ENCODE results near the gene FMNL2. TPM values are rescaled to one million over a fixed set of nuclear protein-coding genes. Genes with fewer than 3 reads are reported as not detected.

The FMNL2 gene
- total RNA-seq, 1 experiment from 2014 or later = 28.1 TPM

DNA sequence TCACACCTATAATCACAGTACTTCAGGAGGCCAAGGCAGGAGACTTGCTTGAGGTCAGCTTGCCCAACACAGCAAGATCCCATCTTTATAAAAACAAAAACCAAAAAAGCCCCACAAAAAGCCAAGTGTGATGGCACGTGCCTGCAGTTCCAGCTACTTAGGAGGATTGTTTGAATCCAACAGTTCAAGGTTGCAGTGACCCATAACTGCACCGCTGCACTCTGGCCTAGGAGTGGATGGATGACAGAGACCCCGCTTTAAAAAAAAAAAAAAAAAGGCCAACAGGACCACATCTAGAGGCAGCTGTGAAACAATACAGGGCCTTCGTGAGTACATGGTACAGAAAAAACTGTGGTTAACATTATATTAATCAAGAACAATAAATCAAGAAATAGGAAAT is 326.1 kb downstream of the FMNL2 start:
- Histone ChIP-seq H3K4me2 (ENCODE audit: low read length) (no peak overlapping the region), H4K20me1 (ENCODE audit: insufficient read depth) (no peaks in the 10 kb centered on the region; the same call in 1 of the 2 replicates), H3K9me2 (ENCODE audit: insufficient read depth) (no peaks in the 10 kb centered on the region), H3K9me3 (ENCODE audit: control insufficient read depth in 1 of 2, insufficient read depth in 1 of 2, low read depth in 1 of 2, low read length in 2 of 2) (no peaks in the 10 kb centered on the region), H3K36me3 (ENCODE audit: control insufficient read depth in 1 of 2, insufficient read depth in 2 of 2, low read length in 2 of 2) (peaks cover 56 to 67% of the 10 kb centered on the region in 2 experiments), H3K27ac (ENCODE audit: low read depth, low read length) (no peak overlapping the region), H2AFZ (ENCODE audit: low read depth, low read length, poor library complexity, severe bottlenecking) (no peak overlapping the region), H3K4me1 (ENCODE audit: control insufficient read depth in 1 of 2, insufficient read depth in 2 of 2, low read length in 2 of 2) (no peaks in the 10 kb centered on the region), H3K9ac (ENCODE audit: low read length) (no peak overlapping the region), H3K79me2 (ENCODE audit: insufficient read depth, low read length) (0 out of 2 replicates have a peak, but pooled peaks cover 11% of the 10 kb centered on the region), H3K4me3 (replicated peaks in 1 of 2; ENCODE audit: low read depth in 1 of 2, low read length in 2 of 2) (no peak overlapping the region), H3K27me3 (ENCODE audit: insufficient read depth, low read length) (no peaks in the 10 kb centered on the region)
- TF ChIP-seq CBX3 (IDR thresholded peaks at IDR 0.05; ENCODE audit: low read depth) (no peak), EZH2 (IDR thresholded peaks at IDR 0.05) (no peak), ZNF274 (IDR thresholded peaks at IDR 0.05; ENCODE audit: low read depth, low read length) (no peak), RAD21 (IDR thresholded peaks at IDR 0.05; ENCODE audit: low read depth) (no peak), EZH2phosphoT487 (IDR thresholded peaks at IDR 0.05; ENCODE audit: borderline replicate concordance) (no peak), YY1 (IDR thresholded peaks at IDR 0.05; ENCODE audit: extremely low read depth, insufficient replicate concordance, low read depth, low read length) (no peak), TCF7L2 (IDR thresholded peaks at IDR 0.05; ENCODE audit: borderline replicate concordance, extremely low read depth, insufficient read depth, insufficient read length) (no peak), SP1 (IDR thresholded peaks at IDR 0.05; ENCODE audit: low read depth) (no peak)
- TF ChIP-seq, protein P1, sequence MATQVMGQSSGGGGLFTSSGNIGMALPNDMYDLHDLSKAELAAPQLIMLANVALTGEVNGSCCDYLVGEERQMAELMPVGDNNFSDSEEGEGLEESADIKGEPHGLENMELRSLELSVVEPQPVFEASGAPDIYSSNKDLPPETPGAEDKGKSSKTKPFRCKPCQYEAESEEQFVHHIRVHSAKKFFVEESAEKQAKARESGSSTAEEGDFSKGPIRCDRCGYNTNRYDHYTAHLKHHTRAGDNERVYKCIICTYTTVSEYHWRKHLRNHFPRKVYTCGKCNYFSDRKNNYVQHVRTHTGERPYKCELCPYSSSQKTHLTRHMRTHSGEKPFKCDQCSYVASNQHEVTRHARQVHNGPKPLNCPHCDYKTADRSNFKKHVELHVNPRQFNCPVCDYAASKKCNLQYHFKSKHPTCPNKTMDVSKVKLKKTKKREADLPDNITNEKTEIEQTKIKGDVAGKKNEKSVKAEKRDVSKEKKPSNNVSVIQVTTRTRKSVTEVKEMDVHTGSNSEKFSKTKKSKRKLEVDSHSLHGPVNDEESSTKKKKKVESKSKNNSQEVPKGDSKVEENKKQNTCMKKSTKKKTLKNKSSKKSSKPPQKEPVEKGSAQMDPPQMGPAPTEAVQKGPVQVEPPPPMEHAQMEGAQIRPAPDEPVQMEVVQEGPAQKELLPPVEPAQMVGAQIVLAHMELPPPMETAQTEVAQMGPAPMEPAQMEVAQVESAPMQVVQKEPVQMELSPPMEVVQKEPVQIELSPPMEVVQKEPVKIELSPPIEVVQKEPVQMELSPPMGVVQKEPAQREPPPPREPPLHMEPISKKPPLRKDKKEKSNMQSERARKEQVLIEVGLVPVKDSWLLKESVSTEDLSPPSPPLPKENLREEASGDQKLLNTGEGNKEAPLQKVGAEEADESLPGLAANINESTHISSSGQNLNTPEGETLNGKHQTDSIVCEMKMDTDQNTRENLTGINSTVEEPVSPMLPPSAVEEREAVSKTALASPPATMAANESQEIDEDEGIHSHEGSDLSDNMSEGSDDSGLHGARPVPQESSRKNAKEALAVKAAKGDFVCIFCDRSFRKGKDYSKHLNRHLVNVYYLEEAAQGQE (IDR thresholded peaks at IDR 0.05; ENCODE audit: low read depth) = no peak
- TF ChIP-seq, protein P2, sequence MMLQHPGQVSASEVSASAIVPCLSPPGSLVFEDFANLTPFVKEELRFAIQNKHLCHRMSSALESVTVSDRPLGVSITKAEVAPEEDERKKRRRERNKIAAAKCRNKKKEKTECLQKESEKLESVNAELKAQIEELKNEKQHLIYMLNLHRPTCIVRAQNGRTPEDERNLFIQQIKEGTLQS (IDR thresholded peaks at IDR 0.05) = no peak
- TF ChIP-seq, protein P3, sequence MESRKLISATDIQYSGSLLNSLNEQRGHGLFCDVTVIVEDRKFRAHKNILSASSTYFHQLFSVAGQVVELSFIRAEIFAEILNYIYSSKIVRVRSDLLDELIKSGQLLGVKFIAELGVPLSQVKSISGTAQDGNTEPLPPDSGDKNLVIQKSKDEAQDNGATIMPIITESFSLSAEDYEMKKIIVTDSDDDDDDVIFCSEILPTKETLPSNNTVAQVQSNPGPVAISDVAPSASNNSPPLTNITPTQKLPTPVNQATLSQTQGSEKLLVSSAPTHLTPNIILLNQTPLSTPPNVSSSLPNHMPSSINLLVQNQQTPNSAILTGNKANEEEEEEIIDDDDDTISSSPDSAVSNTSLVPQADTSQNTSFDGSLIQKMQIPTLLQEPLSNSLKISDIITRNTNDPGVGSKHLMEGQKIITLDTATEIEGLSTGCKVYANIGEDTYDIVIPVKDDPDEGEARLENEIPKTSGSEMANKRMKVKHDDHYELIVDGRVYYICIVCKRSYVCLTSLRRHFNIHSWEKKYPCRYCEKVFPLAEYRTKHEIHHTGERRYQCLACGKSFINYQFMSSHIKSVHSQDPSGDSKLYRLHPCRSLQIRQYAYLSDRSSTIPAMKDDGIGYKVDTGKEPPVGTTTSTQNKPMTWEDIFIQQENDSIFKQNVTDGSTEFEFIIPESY (IDR thresholded peaks at IDR 0.05; ENCODE audit: extremely low read depth, insufficient replicate concordance, low read length) = no peak
- POLR2A ChIA-PET = no interaction called here
- RAD21 ChIA-PET (ENCODE audit: low non-redundant PET in 1 of 2, low total read pairs in 2 of 2, uncharacterized antibody in 2 of 2, unreplicated experiment in 2 of 2) = no interaction called here
- DNase-seq (ENCODE audit: low read depth, low spot score) = no peak
- BruUV-seq (replicated peaks) = no TSS peak
- no peak for ATAC-seq
- intact Hi-C loops (cut with micrococcal nuclease) = no loop called here
- CTCF ChIA-PET = no interaction called here

All from HCT116 (cell line).